Measurements from ENCODE around the gene EGR2. TPM values are rescaled to one million over a fixed set of nuclear protein-coding genes. Genes with fewer than 3 reads are reported as not detected.

EGR2 gene
- total and polyA plus RNA-seq, 2 experiments from 2014 or later = 0.76 to 2.2 TPM

- WGBS, 2 experiments (ENCODE audit: low coverage in 1 of 2, low lambda C conversion rate in 2 of 2, missing lambda C conversion rate in 2 of 2) = 84 to 88% methylated on average over 3 of the region's 3 CpGs
- H3K27me3 ChIP-seq (replicated peaks; ENCODE audit: insufficient read depth) = no peaks in the 10 kb centered on the region
- H3K9ac ChIP-seq = no peak overlapping the region
- H3K4me3 ChIP-seq = no peak overlapping the region
- DNase-seq = no peak
- no peaks in the 10 kb centered on the region for H3K9me3 ChIP-seq (ENCODE audit: low read depth)
- H3F3A ChIP-seq (ENCODE audit: insufficient read depth) = peaks cover 6% of the 10 kb centered on the region; the same call in 1 of the 2 replicates
- no peak overlapping the region for H2AFZ ChIP-seq
- no peaks in the 10 kb centered on the region for H3K9me2 ChIP-seq (ENCODE audit: insufficient read depth)
- H3K27ac ChIP-seq = no peak overlapping the region
- H3K4me2 ChIP-seq (ENCODE audit: unreplicated experiment) = no peak overlapping the region
- H3K4me1 ChIP-seq (ENCODE audit: insufficient read depth) = peaks cover 9% of the 10 kb centered on the region
- H4K20me1 ChIP-seq (ENCODE audit: insufficient read depth) = peaks cover 8% of the 10 kb centered on the region; the same call in 1 of the 2 replicates
- in situ Hi-C loops (cut with MboI) = loop anchor here (10.0 to 25.0 kb wide), 4 partner anchors 187 to 765 kb away; partner anchors contain the start of gene RTKN2
- TF ChIP-seq EZH2 (IDR thresholded peaks at IDR 0.05; ENCODE audit: insufficient read depth, poor library complexity, severe bottlenecking) (no peak), EZH2phosphoT487 (IDR thresholded peaks at IDR 0.05; ENCODE audit: insufficient read depth, low read depth) (no peak)
- H3K36me3 ChIP-seq (ENCODE audit: low read depth) = no peaks in the 10 kb centered on the region
- peaks cover 17% of the 10 kb centered on the region for H3K79me2 ChIP-seq (ENCODE audit: insufficient read depth)
Measured at GRCh38 chr10:62801871-62802270, 14.3 kb downstream of the EGR2 start.

GRCh38 chr10:62796896-62797295 lies 19.3 kb downstream of the EGR2 start:
- Histone ChIP-seq H3K9ac (no peak overlapping the region), H3K36me3 (ENCODE audit: low read depth) (no peaks in the 10 kb centered on the region), H2AFZ (no peak overlapping the region), H3K79me2 (ENCODE audit: insufficient read depth) (no peaks in the 10 kb centered on the region), H4K20me1 (ENCODE audit: insufficient read depth) (no peaks in the 10 kb centered on the region), H3K9me3 (ENCODE audit: low read depth) (no peaks in the 10 kb centered on the region), H3F3A (ENCODE audit: insufficient read depth) (no peaks in the 10 kb centered on the region), H3K4me1 (ENCODE audit: insufficient read depth) (peaks cover 9% of the 10 kb centered on the region; the same call in 1 of the 2 replicates), H3K9me2 (ENCODE audit: insufficient read depth) (no peaks in the 10 kb centered on the region), H3K4me3 (no peak overlapping the region), H3K4me2 (ENCODE audit: unreplicated experiment) (no peak overlapping the region), H3K27me3 (replicated peaks; ENCODE audit: insufficient read depth) (no peaks in the 10 kb centered on the region), H3K27ac (no peak overlapping the region)
- WGBS, 2 experiments (ENCODE audit: low coverage in 1 of 2, low lambda C conversion rate in 2 of 2, missing lambda C conversion rate in 2 of 2) = 60 to 61% methylated on average over 3 of the region's 3 CpGs
- in situ Hi-C loops (cut with MboI) = no loop called here
- DNase-seq = no peak
- TF ChIP-seq EZH2 (IDR thresholded peaks at IDR 0.05; ENCODE audit: insufficient read depth, poor library complexity, severe bottlenecking) (no peak), EZH2phosphoT487 (IDR thresholded peaks at IDR 0.05; ENCODE audit: insufficient read depth, low read depth) (no peak)

DNA sequence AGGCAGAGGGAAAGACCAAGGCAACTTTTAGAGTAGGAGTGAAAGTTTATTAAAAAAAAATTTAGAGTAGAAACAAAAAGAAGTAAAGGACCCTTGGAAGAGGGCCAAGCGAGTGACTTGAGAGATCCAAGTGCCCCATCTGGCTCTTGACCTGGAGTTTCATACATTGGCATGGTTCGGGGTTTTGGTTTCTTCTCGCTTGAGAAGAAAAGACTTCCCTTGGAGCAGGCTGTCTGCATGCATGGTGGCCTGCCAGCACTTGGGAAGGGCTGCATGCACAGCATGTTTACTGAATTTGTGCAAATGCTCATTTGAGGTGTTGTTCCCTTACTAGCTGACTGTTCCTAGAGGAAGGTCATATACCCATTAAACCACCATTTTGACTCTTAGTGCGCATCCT lies 20.4 kb downstream of the EGR2 start:
- 73 to 84% methylated on average over 4 of the region's 4 CpGs for WGBS, 2 experiments (ENCODE audit: low coverage in 1 of 2, low lambda C conversion rate in 2 of 2, missing lambda C conversion rate in 2 of 2)
- Histone ChIP-seq H3F3A (ENCODE audit: insufficient read depth) (no peaks in the 10 kb centered on the region), H4K20me1 (ENCODE audit: insufficient read depth) (no peaks in the 10 kb centered on the region), H2AFZ (no peak overlapping the region), H3K27me3 (replicated peaks; ENCODE audit: insufficient read depth) (no peaks in the 10 kb centered on the region), H3K9me3 (ENCODE audit: low read depth) (no peaks in the 10 kb centered on the region), H3K9ac (no peak overlapping the region), H3K4me1 (ENCODE audit: insufficient read depth) (peaks cover 9% of the 10 kb centered on the region; the same call in 1 of the 2 replicates), H3K27ac (no peak overlapping the region), H3K4me2 (ENCODE audit: unreplicated experiment) (no peak overlapping the region), H3K79me2 (ENCODE audit: insufficient read depth) (no peaks in the 10 kb centered on the region), H3K4me3 (no peak overlapping the region), H3K36me3 (ENCODE audit: low read depth) (no peaks in the 10 kb centered on the region), H3K9me2 (ENCODE audit: insufficient read depth) (no peaks in the 10 kb centered on the region)
- TF ChIP-seq EZH2phosphoT487 (IDR thresholded peaks at IDR 0.05; ENCODE audit: insufficient read depth, low read depth) (no peak), EZH2 (IDR thresholded peaks at IDR 0.05; ENCODE audit: insufficient read depth, poor library complexity, severe bottlenecking) (no peak)
- in situ Hi-C loops (cut with MboI) = no loop called here
- DNase-seq = no peak

- no peaks in the 10 kb centered on the region for H4K20me1 ChIP-seq (ENCODE audit: insufficient read depth)
- no peak overlapping the region for H3K4me3 ChIP-seq
- no peaks in the 10 kb centered on the region for H3K9me3 ChIP-seq (ENCODE audit: low read depth)
- no peak overlapping the region for H3K27ac ChIP-seq
- peaks cover 9% of the 10 kb centered on the region; the same call in 1 of the 2 replicates for H3K4me1 ChIP-seq (ENCODE audit: insufficient read depth)
- no peaks in the 10 kb centered on the region for H3K79me2 ChIP-seq (ENCODE audit: insufficient read depth)
- no peaks in the 10 kb centered on the region for H3F3A ChIP-seq (ENCODE audit: insufficient read depth)
- no peaks in the 10 kb centered on the region for H3K9me2 ChIP-seq (ENCODE audit: insufficient read depth)
- H2AFZ ChIP-seq = no peak overlapping the region
- H3K9ac ChIP-seq = no peak overlapping the region
- in situ Hi-C loops (cut with MboI) = no loop called here
- H3K27me3 ChIP-seq (replicated peaks; ENCODE audit: insufficient read depth) = no peaks in the 10 kb centered on the region
- H3K36me3 ChIP-seq (ENCODE audit: low read depth) = no peaks in the 10 kb centered on the region
- DNase-seq = no peak
- H3K4me2 ChIP-seq (ENCODE audit: unreplicated experiment) = no peak overlapping the region
- TF ChIP-seq EZH2 (IDR thresholded peaks at IDR 0.05; ENCODE audit: insufficient read depth, poor library complexity, severe bottlenecking) (no peak), EZH2phosphoT487 (IDR thresholded peaks at IDR 0.05; ENCODE audit: insufficient read depth, low read depth) (no peak)
Measured at GRCh38 chr10:62795100-62795499, 21.1 kb downstream of the EGR2 start.

DNA sequence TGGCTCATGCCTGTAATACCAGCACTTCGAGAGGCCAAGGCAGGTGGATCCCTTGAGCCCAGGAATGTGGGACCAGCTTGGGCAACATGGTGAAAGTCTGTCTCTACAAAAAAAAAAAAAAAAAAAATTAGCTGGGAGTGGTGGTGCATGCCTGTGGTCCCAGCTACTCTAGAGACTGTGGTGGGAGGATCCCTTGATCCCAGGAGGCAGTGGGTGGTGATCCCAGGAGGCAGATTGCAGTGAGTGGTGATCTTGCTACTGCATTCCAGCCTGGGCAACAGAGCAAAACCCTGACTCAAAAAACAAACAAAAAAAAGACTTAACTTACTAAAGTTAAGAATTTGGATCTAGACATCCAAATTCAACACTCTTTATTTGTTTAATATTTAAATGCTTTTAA lies 21.9 kb downstream of the EGR2 start:
- Histone ChIP-seq H3K27ac (no peak overlapping the region), H3K36me3 (ENCODE audit: low read depth) (no peaks in the 10 kb centered on the region), H3K4me1 (ENCODE audit: insufficient read depth) (peaks cover 9% of the 10 kb centered on the region; the same call in 1 of the 2 replicates), H3K27me3 (replicated peaks; ENCODE audit: insufficient read depth) (no peaks in the 10 kb centered on the region), H3K9me2 (ENCODE audit: insufficient read depth) (no peaks in the 10 kb centered on the region), H3K4me3 (no peak overlapping the region), H2AFZ (no peak overlapping the region), H3K4me2 (ENCODE audit: unreplicated experiment) (no peak overlapping the region), H4K20me1 (ENCODE audit: insufficient read depth) (no peaks in the 10 kb centered on the region), H3K9ac (no peak overlapping the region), H3K79me2 (ENCODE audit: insufficient read depth) (no peaks in the 10 kb centered on the region), H3K9me3 (ENCODE audit: low read depth) (no peaks in the 10 kb centered on the region), H3F3A (ENCODE audit: insufficient read depth) (no peaks in the 10 kb centered on the region)
- TF ChIP-seq EZH2 (IDR thresholded peaks at IDR 0.05; ENCODE audit: insufficient read depth, poor library complexity, severe bottlenecking) (no peak), EZH2phosphoT487 (IDR thresholded peaks at IDR 0.05; ENCODE audit: insufficient read depth, low read depth) (no peak)
- in situ Hi-C loops (cut with MboI) = no loop called here
- peak; percentile 59 for DNase-seq
- WGBS, 2 experiments (ENCODE audit: low coverage in 1 of 2, low lambda C conversion rate in 2 of 2, missing lambda C conversion rate in 2 of 2) = 39 to 53% methylated on average over 1 of the region's 1 CpG
